Left ventricle myocardium inferior (tissue), 1 donor: ENCODE data around the gene RAB44. TPM values are rescaled to one million over a fixed set of nuclear protein-coding genes. Genes with fewer than 3 reads are reported as not detected.
"Not testable (repeated sequence)": the region's sequence is repeated elsewhere in the genome, so short reads cannot be mapped to it uniquely, and the experiment has no call there.

ENCODE experiments used
- DNase-seq: peaks from one replicate; pipeline ENCODE4 v3.0.0-alpha.2; 2020
- H3K27ac ChIP-seq: fragments of 200-600 bp; replicated peaks from 2 replicates; pipeline ENCODE4 v1.8.0; 2021
- H3K27me3 ChIP-seq: fragments of 200-600 bp; 2 replicates; pipeline ENCODE4 v1.8.0; 2021; ENCODE audit warnings: low read depth
- H3K36me3 ChIP-seq: fragments of 200-600 bp; 2 replicates; pipeline ENCODE4 v1.8.0; 2021
- H3K4me1 ChIP-seq: fragments of 200-600 bp; 2 replicates; pipeline ENCODE4 v1.8.0; 2021
- H3K4me3 ChIP-seq: fragments of 200-600 bp; 2 replicates; pipeline ENCODE4 v1.8.0; 2021; ENCODE audit warnings: mild to moderate bottlenecking, moderate library complexity
- H3K9me3 ChIP-seq: fragments of 200-600 bp; replicated peaks from 2 replicates; pipeline ENCODE4 v1.8.0; 2021
- intact Hi-C: fragments of 100-400 bp; cut with micrococcal nuclease; formaldehyde crosslinking; loops from one replicate; pipeline ENCODE4 v1.11.0; 2022
- total RNA-seq: library from RNA; stranded (reverse); fragmentation: NEBNext Ultra II Directional; extraction: Animal tissue kit (Norgen Biotek cat#: 25700); gene quantifications from one replicate; pipeline ENCODE4 v1.2.1, GENCODE V29; 2021
- TF ChIP-seq, protein P1 (sequence below): fragments of 200-600 bp; IDR thresholded peaks from 2 replicates; pipeline ENCODE4 v1.8.0; 2021; ENCODE audit warnings: antibody characterized with exemption, mild to moderate bottlenecking, borderline replicate concordance
- donor health status: DM: no; HTN: yes; CAD: no; lungs with severe emphysema.

The RAB44 gene
- total RNA-seq, 1 donor from 2014 or later = 0.05 TPM

DNA sequence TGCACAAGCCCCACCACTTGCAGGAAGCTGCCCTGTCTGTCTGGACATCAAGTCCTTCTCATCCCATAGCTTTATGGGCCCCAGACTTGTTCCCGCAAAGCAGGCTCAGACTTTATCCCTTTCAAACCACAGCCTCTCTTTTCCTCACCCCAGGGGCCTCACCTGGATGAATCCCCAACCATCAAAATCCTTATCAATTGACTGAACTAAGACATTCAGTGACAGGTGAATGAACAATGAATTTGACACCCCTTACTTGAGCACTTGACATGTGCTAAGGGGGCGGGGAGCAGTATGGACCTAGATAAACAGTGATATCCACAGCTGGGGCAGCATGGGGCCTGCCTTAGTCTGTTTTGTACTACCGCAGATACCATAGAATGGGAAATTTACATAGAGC lies 5.0 kb downstream of the RAB44 start:
- intact Hi-C loops = no loop called here
- H3K27ac ChIP-seq = no peak overlapping the region
- no peaks in the 10 kb centered on the region for H3K4me1 ChIP-seq
- H3K9me3 ChIP-seq = no peaks in the 10 kb centered on the region
- TF ChIP-seq, protein P1, sequence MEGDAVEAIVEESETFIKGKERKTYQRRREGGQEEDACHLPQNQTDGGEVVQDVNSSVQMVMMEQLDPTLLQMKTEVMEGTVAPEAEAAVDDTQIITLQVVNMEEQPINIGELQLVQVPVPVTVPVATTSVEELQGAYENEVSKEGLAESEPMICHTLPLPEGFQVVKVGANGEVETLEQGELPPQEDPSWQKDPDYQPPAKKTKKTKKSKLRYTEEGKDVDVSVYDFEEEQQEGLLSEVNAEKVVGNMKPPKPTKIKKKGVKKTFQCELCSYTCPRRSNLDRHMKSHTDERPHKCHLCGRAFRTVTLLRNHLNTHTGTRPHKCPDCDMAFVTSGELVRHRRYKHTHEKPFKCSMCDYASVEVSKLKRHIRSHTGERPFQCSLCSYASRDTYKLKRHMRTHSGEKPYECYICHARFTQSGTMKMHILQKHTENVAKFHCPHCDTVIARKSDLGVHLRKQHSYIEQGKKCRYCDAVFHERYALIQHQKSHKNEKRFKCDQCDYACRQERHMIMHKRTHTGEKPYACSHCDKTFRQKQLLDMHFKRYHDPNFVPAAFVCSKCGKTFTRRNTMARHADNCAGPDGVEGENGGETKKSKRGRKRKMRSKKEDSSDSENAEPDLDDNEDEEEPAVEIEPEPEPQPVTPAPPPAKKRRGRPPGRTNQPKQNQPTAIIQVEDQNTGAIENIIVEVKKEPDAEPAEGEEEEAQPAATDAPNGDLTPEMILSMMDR = no peak
- H3K4me3 ChIP-seq = no peak overlapping the region
- peaks cover 3% of the 10 kb centered on the region for H3K27me3 ChIP-seq
- DNase-seq = no peak
- no peaks in the 10 kb centered on the region for H3K36me3 ChIP-seq

DNA sequence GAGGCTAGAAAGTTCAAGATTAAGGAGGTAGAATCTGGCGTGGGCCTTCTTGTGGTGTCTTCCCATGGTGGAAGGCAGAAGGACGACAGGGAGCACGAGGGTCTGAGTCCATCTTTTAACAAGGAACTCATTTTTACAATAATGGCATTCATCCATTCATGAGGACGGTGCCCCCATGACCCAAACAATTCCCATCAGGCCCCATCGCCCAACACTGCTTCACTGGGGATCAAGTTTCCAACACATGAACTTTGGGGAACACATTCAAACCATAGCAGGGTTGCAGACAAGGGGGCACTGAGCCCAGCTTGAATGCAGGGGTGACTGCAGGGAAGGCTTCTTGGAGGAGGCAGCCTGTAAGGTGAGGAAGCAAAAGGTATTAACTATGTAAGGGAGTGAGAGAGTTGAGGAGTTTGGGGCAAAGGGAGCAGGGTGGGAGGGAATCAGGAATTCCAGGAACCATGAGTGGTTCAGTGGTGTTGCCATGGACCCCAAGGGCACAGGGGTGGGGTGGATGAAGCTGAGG lies 5.5 kb downstream of the RAB44 start:
- no peaks in the 10 kb centered on the region for H3K36me3 ChIP-seq
- H3K27me3 ChIP-seq = peaks cover 3% of the 10 kb centered on the region
- no peaks in the 10 kb centered on the region for H3K9me3 ChIP-seq
- no peak overlapping the region for H3K4me3 ChIP-seq
- no peak for DNase-seq
- intact Hi-C loops = no loop called here
- TF ChIP-seq, protein P1 = no peak
- H3K27ac ChIP-seq = no peak overlapping the region
- no peaks in the 10 kb centered on the region for H3K4me1 ChIP-seq

DNA sequence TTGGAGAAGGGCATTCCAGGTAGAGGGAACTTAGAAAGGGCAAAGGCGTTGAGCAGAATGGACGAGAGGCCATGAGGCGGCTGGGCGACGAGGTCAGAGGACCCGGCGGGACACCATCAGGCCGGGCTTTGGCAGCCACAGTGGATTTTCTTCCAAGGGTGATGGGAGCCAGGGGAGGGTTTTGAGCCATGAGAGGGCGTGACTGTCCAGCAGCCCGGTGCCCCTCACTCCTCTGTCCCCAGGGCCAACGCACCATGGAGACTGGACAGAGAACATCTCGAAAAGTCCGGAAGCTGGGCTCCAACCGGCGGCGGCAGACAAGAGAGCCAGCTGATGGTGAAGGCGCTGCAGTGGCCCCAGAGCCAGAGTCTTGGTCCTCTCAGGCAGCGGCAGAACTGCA lies 6.4 kb downstream of the RAB44 start:
- Histone ChIP-seq H3K9me3 (no peaks in the 10 kb centered on the region), H3K36me3 (no peaks in the 10 kb centered on the region), H3K27ac (no peak overlapping the region), H3K4me1 (no peaks in the 10 kb centered on the region), H3K4me3 (no peak overlapping the region), H3K27me3 (peaks cover 3% of the 10 kb centered on the region)
- intact Hi-C loops = no loop called here
- no peak for DNase-seq
- TF ChIP-seq, protein P1 = no peak

DNA sequence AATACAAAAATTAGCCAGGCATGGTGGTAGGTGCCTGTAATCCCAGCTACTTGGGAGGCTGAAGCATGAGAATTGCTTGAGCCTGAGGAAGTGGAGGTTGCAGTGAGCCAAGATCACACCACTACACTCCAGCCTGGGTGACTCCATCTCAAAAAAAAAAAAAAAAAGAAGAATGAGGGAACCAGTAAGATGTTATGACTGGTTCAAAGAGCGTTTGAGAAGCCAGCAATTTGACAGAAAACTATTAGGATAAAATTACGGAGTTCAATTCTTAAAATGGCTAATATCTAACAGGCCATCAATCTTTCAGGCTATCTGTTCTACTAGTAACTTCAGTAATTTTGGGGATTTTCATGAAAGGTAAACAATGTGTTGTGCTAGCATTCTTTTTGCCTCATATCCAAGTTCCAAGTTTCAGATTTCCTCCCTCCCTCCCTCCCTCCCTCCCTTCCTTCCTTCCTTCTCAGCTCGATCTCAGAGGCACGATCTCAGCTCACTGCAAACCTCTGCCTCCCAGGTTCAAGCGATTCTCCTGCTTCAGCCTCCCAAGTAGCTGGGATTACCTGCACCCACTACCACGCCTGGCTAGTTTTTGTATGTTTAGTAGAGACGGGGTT lies 7.4 kb downstream of the RAB44 start:
- H3K27ac ChIP-seq, H3K27me3 ChIP-seq, H3K4me1 ChIP-seq, H3K9me3 ChIP-seq, DNase-seq, H3K4me3 ChIP-seq, intact Hi-C loops, H3K36me3 ChIP-seq: not testable (repeated sequence)

DNA sequence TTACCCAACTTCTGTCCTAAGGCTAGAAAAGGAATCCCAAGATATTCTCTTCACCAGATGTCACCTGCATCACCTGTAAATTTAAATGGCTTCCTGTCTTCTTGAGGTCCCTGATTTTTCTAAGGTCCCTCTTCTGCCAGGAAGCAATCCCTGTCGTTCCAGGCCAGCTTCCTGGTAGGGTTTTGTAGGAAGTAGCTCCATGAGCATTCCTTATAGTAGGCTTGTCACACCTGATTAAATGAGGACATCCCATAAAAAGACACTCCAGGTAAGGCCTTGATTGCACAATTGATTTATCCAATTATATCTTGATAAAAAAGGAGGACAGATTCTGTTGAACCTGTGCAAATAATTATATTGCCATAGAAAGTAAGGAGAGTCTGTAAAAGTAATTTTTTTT lies 8.7 kb downstream of the RAB44 start:
- no peaks in the 10 kb centered on the region for H3K36me3 ChIP-seq
- TF ChIP-seq, protein P1 = no peak

DNA sequence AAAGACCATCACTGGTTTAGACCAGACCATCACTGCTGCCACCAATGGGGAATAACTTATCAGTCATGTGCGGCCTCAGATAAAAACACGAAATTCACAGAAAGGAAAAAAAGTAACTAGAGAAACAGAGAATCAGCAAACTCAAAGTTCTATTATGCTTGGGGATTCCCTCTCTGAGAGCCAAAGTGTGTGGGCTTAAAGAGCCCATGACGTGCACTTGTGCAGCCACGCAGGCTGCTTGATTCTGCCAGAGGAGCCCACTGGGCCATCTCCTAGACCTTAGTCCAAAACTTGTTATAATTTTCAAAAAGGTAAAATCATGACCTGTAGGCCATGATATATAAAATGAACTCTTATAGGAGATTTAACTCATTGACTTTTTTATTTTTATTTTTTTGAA lies 15.2 kb downstream of the RAB44 start:
- TF ChIP-seq, protein P1 = no peak
- Histone ChIP-seq H3K4me1 (no peaks in the 10 kb centered on the region), H3K36me3 (no peaks in the 10 kb centered on the region), H3K9me3 (no peaks in the 10 kb centered on the region), H3K4me3 (no peak overlapping the region), H3K27ac (no peak overlapping the region), H3K27me3 (no peaks in the 10 kb centered on the region)
- no peak for DNase-seq
- intact Hi-C loops = no loop called here

More for the DNA sequence above, 8.7 kb downstream of the RAB44 start:
- Histone ChIP-seq H3K9me3 (no peaks in the 10 kb centered on the region), H3K4me1 (no peaks in the 10 kb centered on the region), H3K27me3 (peaks cover 3% of the 10 kb centered on the region), H3K27ac (no peak overlapping the region), H3K4me3 (no peak overlapping the region)
- DNase-seq = no peak
- intact Hi-C loops = no loop called here
